Measurements from ENCODE around the gene MYL2. TPM values are rescaled to one million over a fixed set of nuclear protein-coding genes. Genes with fewer than 3 reads are reported as not detected.

The MYL2 gene
- total RNA-seq, 1 donor from 2014 or later = not detected

DNA sequence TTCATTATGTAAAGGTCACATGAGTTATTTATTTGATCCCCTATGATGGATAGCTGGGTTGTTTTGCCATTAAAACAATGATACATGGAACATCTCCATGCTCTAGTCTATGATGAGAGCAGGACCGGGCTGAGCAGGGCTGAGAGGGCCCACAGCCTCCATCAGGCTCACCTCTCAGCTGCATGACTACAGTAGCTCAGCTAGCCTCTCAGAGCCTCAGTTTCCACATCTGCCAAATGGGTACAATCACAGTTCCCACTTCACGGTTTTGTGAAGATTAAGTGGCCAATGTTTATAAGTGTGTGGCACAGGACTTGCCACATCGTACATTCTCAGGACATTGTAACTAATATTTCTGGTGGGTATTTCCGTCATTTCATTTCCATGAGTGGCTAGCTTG is 19.9 kb upstream of the MYL2 start:
- Histone ChIP-seq H3K36me3 (no peaks in the 10 kb centered on the region), H3K4me3 (no peak overlapping the region), H3K27ac (no peak overlapping the region), H3K9me3 (peaks cover under 1% of the 10 kb centered on the region), H3K4me1 (peaks cover 5% of the 10 kb centered on the region), H3K27me3 (ENCODE audit: low read depth) (peaks cover 22% of the 10 kb centered on the region)
- intact Hi-C loops (cut with DNase I) = no loop called here
- TF ChIP-seq, protein P1, sequence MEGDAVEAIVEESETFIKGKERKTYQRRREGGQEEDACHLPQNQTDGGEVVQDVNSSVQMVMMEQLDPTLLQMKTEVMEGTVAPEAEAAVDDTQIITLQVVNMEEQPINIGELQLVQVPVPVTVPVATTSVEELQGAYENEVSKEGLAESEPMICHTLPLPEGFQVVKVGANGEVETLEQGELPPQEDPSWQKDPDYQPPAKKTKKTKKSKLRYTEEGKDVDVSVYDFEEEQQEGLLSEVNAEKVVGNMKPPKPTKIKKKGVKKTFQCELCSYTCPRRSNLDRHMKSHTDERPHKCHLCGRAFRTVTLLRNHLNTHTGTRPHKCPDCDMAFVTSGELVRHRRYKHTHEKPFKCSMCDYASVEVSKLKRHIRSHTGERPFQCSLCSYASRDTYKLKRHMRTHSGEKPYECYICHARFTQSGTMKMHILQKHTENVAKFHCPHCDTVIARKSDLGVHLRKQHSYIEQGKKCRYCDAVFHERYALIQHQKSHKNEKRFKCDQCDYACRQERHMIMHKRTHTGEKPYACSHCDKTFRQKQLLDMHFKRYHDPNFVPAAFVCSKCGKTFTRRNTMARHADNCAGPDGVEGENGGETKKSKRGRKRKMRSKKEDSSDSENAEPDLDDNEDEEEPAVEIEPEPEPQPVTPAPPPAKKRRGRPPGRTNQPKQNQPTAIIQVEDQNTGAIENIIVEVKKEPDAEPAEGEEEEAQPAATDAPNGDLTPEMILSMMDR (IDR thresholded peaks at IDR 0.05) = no peak
- ATAC-seq (no peak), DNase-seq (no peak)

DNA sequence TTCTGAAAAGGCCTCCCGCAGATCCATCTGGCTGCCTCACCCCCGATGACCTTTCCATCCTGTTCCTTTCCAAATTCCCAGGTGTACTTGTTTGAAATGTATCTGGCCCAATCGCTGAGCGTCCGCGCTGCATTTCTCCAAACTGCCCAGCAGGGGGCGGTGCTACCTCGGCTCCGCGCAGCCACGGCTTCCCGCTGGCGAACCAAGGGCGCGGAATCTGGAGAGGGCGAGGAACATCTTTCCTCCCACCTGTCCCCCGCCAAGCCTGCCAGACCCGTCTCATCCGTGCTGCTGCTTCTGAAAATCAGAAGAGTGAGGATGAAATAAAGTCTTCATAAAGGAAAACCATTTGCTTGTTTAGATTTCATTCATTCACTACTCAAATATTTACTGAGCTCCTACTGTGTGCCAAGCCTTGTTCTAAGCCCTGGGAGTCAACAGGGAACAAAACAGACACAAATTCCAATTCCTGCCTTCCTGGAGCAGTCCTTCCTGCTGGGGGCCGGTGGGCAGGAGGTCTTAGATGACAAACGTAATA is 16.8 kb upstream of the MYL2 start:
- Histone ChIP-seq H3K27ac (no peak overlapping the region), H3K36me3 (no peaks in the 10 kb centered on the region), H3K27me3 (ENCODE audit: low read depth) (peaks cover 20% of the 10 kb centered on the region), H3K9me3 (no peaks in the 10 kb centered on the region), H3K4me1 (peaks cover 5% of the 10 kb centered on the region), H3K4me3 (no peak overlapping the region)
- DNase-seq (peak; percentile 75), ATAC-seq (peak; percentile 66 to 84)
- intact Hi-C loops (cut with DNase I) = loop anchor here (10.0 kb wide), 1 partner anchor 378 kb away; no protein-coding TSS in a partner anchor
- TF ChIP-seq, protein P1 (IDR thresholded peaks at IDR 0.05) = peak; percentile 95

DNA sequence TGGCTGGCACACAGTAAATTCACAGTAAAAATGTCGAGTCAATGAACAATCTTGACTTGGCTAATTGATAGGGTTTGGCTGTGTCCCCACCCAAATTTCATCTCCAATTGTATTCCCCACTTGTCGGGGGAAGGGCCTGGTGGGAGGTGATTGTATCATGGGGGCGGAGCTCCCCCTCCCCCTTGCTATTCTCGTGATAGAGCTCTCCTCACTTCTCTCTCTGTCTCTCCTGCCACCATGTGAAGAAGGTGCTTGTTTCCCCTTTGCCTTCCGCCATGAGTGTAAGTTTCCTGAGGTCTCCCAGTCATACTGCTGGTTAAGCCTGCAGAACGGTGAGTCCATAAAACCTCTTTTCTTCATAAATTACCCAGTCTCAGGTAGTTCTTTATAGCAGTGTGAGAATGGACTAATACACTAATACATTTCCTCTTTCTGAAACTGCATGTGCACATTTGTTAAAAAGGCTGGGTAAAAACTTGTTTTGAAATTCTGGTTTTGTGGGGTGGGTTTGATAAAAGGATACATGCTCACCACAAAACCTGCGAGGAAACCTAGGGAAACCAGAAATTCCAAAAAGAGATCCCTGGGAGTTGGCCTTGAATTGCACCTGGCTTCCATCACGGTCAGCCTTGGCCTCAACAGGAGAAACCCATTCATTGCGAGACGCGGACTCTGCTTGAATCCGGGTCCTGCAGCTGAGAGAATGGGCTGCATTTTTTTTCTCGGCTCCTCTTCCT is 16.2 kb upstream of the MYL2 start:
- no peaks in the 10 kb centered on the region for H3K9me3 ChIP-seq
- H3K4me3 ChIP-seq = no peak overlapping the region
- peaks cover 5% of the 10 kb centered on the region for H3K4me1 ChIP-seq
- intact Hi-C loops (cut with DNase I) = loop anchor here (10.0 kb wide), 1 partner anchor 378 kb away; no protein-coding TSS in a partner anchor
- TF ChIP-seq, protein P1 (IDR thresholded peaks at IDR 0.05) = no peak
- peaks cover 20% of the 10 kb centered on the region for H3K27me3 ChIP-seq (ENCODE audit: low read depth)
- DNase-seq = no peak
- H3K36me3 ChIP-seq = no peaks in the 10 kb centered on the region
- H3K27ac ChIP-seq = no peak overlapping the region
- ATAC-seq = no peak

DNA sequence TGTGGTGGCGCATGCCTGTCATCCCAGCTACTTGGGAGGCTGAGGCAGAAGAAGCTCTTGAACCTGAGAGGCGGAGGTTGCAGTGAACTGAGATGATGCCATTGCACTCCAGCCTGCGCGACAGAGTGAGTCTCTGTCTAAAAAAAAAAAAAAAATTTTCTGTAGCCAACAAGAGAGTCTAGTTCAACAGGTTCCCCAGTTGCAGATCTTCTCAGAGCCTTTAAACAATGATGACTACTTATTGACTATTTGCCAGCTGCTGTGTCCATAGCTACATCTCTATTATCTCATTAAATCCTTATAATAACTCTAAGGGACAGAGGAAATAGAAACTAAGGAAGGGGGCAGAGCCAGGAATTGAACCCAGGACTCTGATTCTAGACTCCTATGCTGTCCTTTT is 15.2 kb upstream of the MYL2 start:
- H3K27me3 ChIP-seq (ENCODE audit: low read depth) = peaks cover 19% of the 10 kb centered on the region
- intact Hi-C loops (cut with DNase I) = loop anchor here (10.0 kb wide), 1 partner anchor 379 kb away; no protein-coding TSS in a partner anchor
- ATAC-seq (no peak), DNase-seq (no peak)
- H3K4me3 ChIP-seq = no peak overlapping the region
- no peaks in the 10 kb centered on the region for H3K36me3 ChIP-seq
- no peaks in the 10 kb centered on the region for H3K9me3 ChIP-seq
- TF ChIP-seq, protein P1 (IDR thresholded peaks at IDR 0.05) = no peak
- peaks cover 5% of the 10 kb centered on the region for H3K4me1 ChIP-seq
- no peak overlapping the region for H3K27ac ChIP-seq

DNA sequence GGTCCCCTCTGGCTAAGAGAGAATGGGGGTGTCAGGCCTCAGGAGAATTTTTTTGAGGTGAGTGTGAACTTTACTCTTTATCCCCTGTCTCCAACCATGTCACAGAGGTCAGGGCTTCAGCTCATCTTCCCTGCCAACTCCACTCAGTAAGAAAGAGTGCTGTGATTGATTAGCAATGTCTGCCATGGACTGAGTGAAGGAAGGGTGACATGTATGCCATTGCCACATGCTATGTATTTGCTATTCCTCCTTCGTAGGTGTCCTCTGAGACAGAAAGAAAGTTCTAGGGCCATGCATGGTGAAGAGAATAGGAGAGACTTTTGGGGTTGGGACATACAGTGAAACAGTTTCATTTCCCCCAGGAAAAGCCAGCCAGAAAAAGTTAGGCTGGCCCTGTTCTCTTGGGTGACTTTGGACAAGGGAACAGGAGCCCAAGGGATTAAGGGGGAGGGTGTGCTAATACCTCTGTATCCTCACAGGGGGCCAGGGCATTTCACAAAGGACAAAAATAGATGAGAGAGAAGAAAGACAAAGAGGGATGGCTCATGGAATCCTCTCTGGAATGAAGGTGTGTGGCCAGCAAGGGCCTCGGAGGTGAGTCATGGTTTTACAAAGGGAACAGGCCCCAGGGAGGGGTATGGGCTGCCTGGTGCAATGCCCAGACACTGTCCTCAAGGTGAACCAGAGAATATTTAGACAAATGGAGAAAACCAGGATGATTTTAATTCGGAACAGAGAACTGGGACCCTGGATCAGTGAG is 13.9 kb upstream of the MYL2 start:
- no peak overlapping the region for H3K27ac ChIP-seq
- intact Hi-C loops (cut with DNase I) = loop anchor here (10.0 kb wide), 1 partner anchor 381 kb away; no protein-coding TSS in a partner anchor
- H3K36me3 ChIP-seq = no peaks in the 10 kb centered on the region
- H3K4me1 ChIP-seq = peaks cover 5% of the 10 kb centered on the region
- ATAC-seq = no peak
- DNase-seq = no peak
- TF ChIP-seq, protein P1 (IDR thresholded peaks at IDR 0.05) = no peak
- peaks cover 19% of the 10 kb centered on the region for H3K27me3 ChIP-seq (ENCODE audit: low read depth)
- no peak overlapping the region for H3K4me3 ChIP-seq
- H3K9me3 ChIP-seq = no peaks in the 10 kb centered on the region
